Measurements from ENCODE around the gene CCPG1. TPM values are rescaled to one million over a fixed set of nuclear protein-coding genes. Genes with fewer than 3 reads are reported as not detected.

Gene CCPG1
- total RNA-seq, 4 donors from 2014 or later = 100 to 130 (median 111) TPM

- Histone ChIP-seq H3K36me3 (peaks cover 0 to 9% of the 10 kb centered on the region in 2 donors), H3K27ac (peak overlapping the region in 1 of 3 donors; percentile 19), H3K27me3 (no peaks in the 10 kb centered on the region), H3K4me3 (replicated peaks in 1 of 3) (no peak overlapping the region), H3K9me3 (no peaks in the 10 kb centered on the region), H3K4me1 (peaks cover 7 to 9% of the 10 kb centered on the region in 2 donors)
- 52 to 53% methylated on average over 6 of the region's 6 CpGs for WGBS, 2 donors
- intact Hi-C loops (cut with DNase I) = no loop called here
- no peak for TF ChIP-seq POLR2A (IDR thresholded peaks at IDR 0.05)
- DNase-seq = no peak
Observed at GRCh38 chr15:55360256-55360655, 47.9 kb downstream of the CCPG1 start.

- TF ChIP-seq POLR2A (IDR thresholded peaks at IDR 0.05) (no peak), CTCF (IDR thresholded peaks at IDR 0.05) (no peak)
- Histone ChIP-seq H3K9me3 (no peaks in the 10 kb centered on the region), H3K4me3 (replicated peaks in 1 of 3) (no peak overlapping the region), H3K27me3 (no peaks in the 10 kb centered on the region), H3K4me1 (peaks cover 7 to 9% of the 10 kb centered on the region in 2 donors), H3K36me3 (peaks cover 0 to 9% of the 10 kb centered on the region in 2 donors), H3K27ac (no peak overlapping the region)
- DNase-seq = no peak
- intact Hi-C loops (cut with DNase I) = no loop called here
Observed at GRCh38 chr15:55358471-55358870, 49.7 kb downstream of the CCPG1 start.

- whole genome bisulfite sequencing, 2 donors = 90 to 100% methylated on average over 2 of the region's 2 CpGs
- Histone ChIP-seq H3K36me3 (peaks cover 0 to 4% of the 10 kb centered on the region in 2 donors), H3K4me3 (replicated peaks in 1 of 3) (no peak overlapping the region), H3K27me3 (no peaks in the 10 kb centered on the region), H3K9me3 (no peaks in the 10 kb centered on the region), H3K27ac (no peak overlapping the region), H3K4me1 (peaks cover 7 to 9% of the 10 kb centered on the region in 2 donors)
- TF ChIP-seq CTCF (IDR thresholded peaks at IDR 0.05) = no peak
- no peak for TF ChIP-seq POLR2A (IDR thresholded peaks at IDR 0.05)
- intact Hi-C loops (cut with DNase I) = no loop called here
- no peak for DNase-seq
Observed at GRCh38 chr15:55357774-55358173, 50.4 kb downstream of the CCPG1 start.

- intact Hi-C loops (cut with DNase I) = no loop called here
- Histone ChIP-seq H3K4me1 (peaks cover 7 to 9% of the 10 kb centered on the region in 2 donors), H3K9me3 (no peaks in the 10 kb centered on the region), H3K27me3 (no peaks in the 10 kb centered on the region), H3K27ac (peak overlapping the region in 1 of 3 donors; percentile 7), H3K4me3 (replicated peaks in 1 of 3) (no peak overlapping the region), H3K36me3 (no peaks in the 10 kb centered on the region)
- no peak for TF ChIP-seq POLR2A (IDR thresholded peaks at IDR 0.05)
- no peak for TF ChIP-seq CTCF (IDR thresholded peaks at IDR 0.05)
- 98% methylated on average over 5 of the region's 5 CpGs for WGBS, 2 donors
- DNase-seq = no peak
Observed at GRCh38 chr15:55356985-55357585, 51.1 kb downstream of the CCPG1 start.

- Histone ChIP-seq H3K27me3 (no peaks in the 10 kb centered on the region), H3K27ac (no peak overlapping the region), H3K36me3 (no peaks in the 10 kb centered on the region), H3K9me3 (no peaks in the 10 kb centered on the region), H3K4me1 (peaks cover 7 to 9% of the 10 kb centered on the region in 2 donors), H3K4me3 (replicated peaks in 1 of 3) (no peak overlapping the region)
- 84 to 94% methylated on average over 2 of the region's 2 CpGs for WGBS, 2 donors
- intact Hi-C loops (cut with DNase I) = no loop called here
- no peak for DNase-seq
- no peak for TF ChIP-seq POLR2A (IDR thresholded peaks at IDR 0.05)
- no peak for TF ChIP-seq CTCF (IDR thresholded peaks at IDR 0.05)
Observed at GRCh38 chr15:55353025-55353424, 55.1 kb downstream of the CCPG1 start.

Data from thyroid gland (tissue), 4 donors.